Stimulated activated CD4-positive, alpha-beta T cell treated with anti-CD3 and anti-CD28 coated beads, Interleukin-4, amount 100 ng/mL, for 4 hours (primary cell): ENCODE data around the gene DESI1.
"Not testable (repeated sequence)": the region's sequence is repeated elsewhere in the genome, so short reads cannot be mapped to it uniquely, and the experiment has no call there.

Source experiments
- DNase-seq, 2 experiments: peaks; one replicate each; pipeline ENCODE4 v3.0.0-alpha.2; 2020

The DESI1 gene

GRCh38 chr22:41620589-41621098 is at the start of gene DESI1:
DESI1 (minus strand) TSS chr22:41621043; CDS start chr22:41620839, 204 bp downstream.
- DNase-seq, result no peak

GRCh38 chr22:41668971-41669911 is 48.4 kb upstream of the DESI1 start:
- no peak for DNase-seq

- DNase-seq, result no peak
Measured at GRCh38 chr22:41664951-41665350, 44.1 kb upstream of the DESI1 start.

GRCh38 chr22:41664490-41664889 is 43.6 kb upstream of the DESI1 start:
- no peak for DNase-seq

GRCh38 chr22:41663594-41663993 is 42.8 kb upstream of the DESI1 start:
- DNase-seq, result not testable (repeated sequence)

GRCh38 chr22:41661713-41662112 is 40.9 kb upstream of the DESI1 start:
- no peak for DNase-seq

- no peak for DNase-seq
Measured at GRCh38 chr22:41661088-41661487, 40.2 kb upstream of the DESI1 start.

GRCh38 chr22:41660416-41660815 is 39.6 kb upstream of the DESI1 start:
- no peak for DNase-seq

- no peak for DNase-seq
Measured at GRCh38 chr22:41659941-41660340, 39.1 kb upstream of the DESI1 start.

- DNase-seq, result no peak
Measured at GRCh38 chr22:41658869-41659268, 38.0 kb upstream of the DESI1 start.

GRCh38 chr22:41657709-41658108 is 36.9 kb upstream of the DESI1 start:
- no peak for DNase-seq

- no peak for DNase-seq
Measured at GRCh38 chr22:41656556-41656955, 35.7 kb upstream of the DESI1 start.

GRCh38 chr22:41654322-41654721 is 33.5 kb upstream of the DESI1 start:
- DNase-seq, result no peak

- no peak for DNase-seq
Measured at GRCh38 chr22:41650821-41651220, 30.0 kb upstream of the DESI1 start.

GRCh38 chr22:41650229-41650628 is 29.4 kb upstream of the DESI1 start:
- no peak for DNase-seq

GRCh38 chr22:41648432-41648831 is 27.6 kb upstream of the DESI1 start:
- no peak for DNase-seq

GRCh38 chr22:41647771-41648170 is 26.9 kb upstream of the DESI1 start:
- no peak for DNase-seq

- DNase-seq, result no peak
Measured at GRCh38 chr22:41642331-41643110, 21.7 kb upstream of the DESI1 start.

- DNase-seq, result no peak
Measured at GRCh38 chr22:41641854-41642253, 21.0 kb upstream of the DESI1 start.

GRCh38 chr22:41638748-41639147 is 17.9 kb upstream of the DESI1 start:
- DNase-seq, result no peak

- no peak for DNase-seq
Measured at GRCh38 chr22:41638124-41638523, 17.3 kb upstream of the DESI1 start.

- DNase-seq, result not testable (repeated sequence)
Measured at GRCh38 chr22:41637623-41638022, 16.8 kb upstream of the DESI1 start.

- no peak for DNase-seq
Measured at GRCh38 chr22:41636467-41636866, 15.6 kb upstream of the DESI1 start.

- not testable (repeated sequence) for DNase-seq
Measured at GRCh38 chr22:41634610-41635009, 13.8 kb upstream of the DESI1 start.
